Brain pericyte (primary cell): ENCODE results near the gene LRRIQ3.

Source experiments
- DNase-seq: peaks from one replicate; pipeline ENCODE4 v3.0.0-alpha.2; 2012; ENCODE audit warnings: low read depth, low spot score

Gene LRRIQ3

GRCh38 chr1:74113333-74113732 lies 84.6 kb downstream of the LRRIQ3 start:
- no peak for DNase-seq

- no peak for DNase-seq
Measured at GRCh38 chr1:74107394-74107793, 90.6 kb downstream of the LRRIQ3 start.

- DNase-seq, result no peak
Measured at GRCh38 chr1:74091371-74091770, 106.6 kb downstream of the LRRIQ3 start.

- no peak for DNase-seq
Measured at GRCh38 chr1:74083128-74083527, 114.8 kb downstream of the LRRIQ3 start.

- DNase-seq, result no peak
Measured at GRCh38 chr1:74065081-74065480, 132.9 kb downstream of the LRRIQ3 start.

GRCh38 chr1:74057719-74058118 lies 140.3 kb downstream of the LRRIQ3 start:
- DNase-seq, result no peak

- no peak for DNase-seq
Measured at GRCh38 chr1:74053407-74053806, 144.6 kb downstream of the LRRIQ3 start.

- no peak for DNase-seq
Measured at GRCh38 chr1:74050386-74050785, 147.6 kb downstream of the LRRIQ3 start.

- DNase-seq, result no peak
Measured at GRCh38 chr1:74038042-74038441, 159.9 kb downstream of the LRRIQ3 start.

- no peak for DNase-seq
Measured at GRCh38 chr1:74012583-74012982, 185.4 kb downstream of the LRRIQ3 start.

GRCh38 chr1:74011736-74012135 lies 186.2 kb downstream of the LRRIQ3 start:
- DNase-seq, result no peak

GRCh38 chr1:74010206-74010605 lies 187.8 kb downstream of the LRRIQ3 start:
- DNase-seq, result no peak

GRCh38 chr1:74005533-74005932 lies 192.4 kb downstream of the LRRIQ3 start:
- no peak for DNase-seq

- no peak for DNase-seq
Measured at GRCh38 chr1:74003806-74004205, 194.2 kb downstream of the LRRIQ3 start.

- no peak for DNase-seq
Measured at GRCh38 chr1:73998348-73998959, 199.5 kb downstream of the LRRIQ3 start.

GRCh38 chr1:73980324-73981040 lies 217.5 kb downstream of the LRRIQ3 start:
- DNase-seq, result no peak

GRCh38 chr1:73979684-73980083 lies 218.3 kb downstream of the LRRIQ3 start:
- no peak for DNase-seq

- no peak for DNase-seq
Measured at GRCh38 chr1:73978964-73979363, 219.0 kb downstream of the LRRIQ3 start.
